Gastrocnemius medialis (tissue), 4 donors: ENCODE data around the gene SRPK3.

Source experiments
- POLR2A ChIP-seq, 2 donors: fragments of 450-650 bp; IDR thresholded peaks; one replicate each; pipeline ENCODE4 v1.6.1; 2017; ENCODE audit warnings: antibody characterized with exemption in 2 of 2, mild to moderate bottlenecking in 2 of 2, moderate library complexity in 2 of 2
- TF ChIP-seq, protein P1 (sequence below), 5 experiments: fragments of 450-650 bp in 3 of 5; fragments of 200-600 bp in 2 of 5; sonication (generic) in 2 of 5; IDR thresholded peaks in 4 of 5; conservative IDR thresholded peaks in 1 of 5; 1 replicate in 4 of 5; 2 replicates in 1 of 5; pipeline ENCODE4 v1.5.1; 2016 to 2019; ENCODE audit warnings: antibody characterized with exemption in 5 of 5, mild to moderate bottlenecking in 3 of 5, moderate library complexity in 3 of 5

DNA sequence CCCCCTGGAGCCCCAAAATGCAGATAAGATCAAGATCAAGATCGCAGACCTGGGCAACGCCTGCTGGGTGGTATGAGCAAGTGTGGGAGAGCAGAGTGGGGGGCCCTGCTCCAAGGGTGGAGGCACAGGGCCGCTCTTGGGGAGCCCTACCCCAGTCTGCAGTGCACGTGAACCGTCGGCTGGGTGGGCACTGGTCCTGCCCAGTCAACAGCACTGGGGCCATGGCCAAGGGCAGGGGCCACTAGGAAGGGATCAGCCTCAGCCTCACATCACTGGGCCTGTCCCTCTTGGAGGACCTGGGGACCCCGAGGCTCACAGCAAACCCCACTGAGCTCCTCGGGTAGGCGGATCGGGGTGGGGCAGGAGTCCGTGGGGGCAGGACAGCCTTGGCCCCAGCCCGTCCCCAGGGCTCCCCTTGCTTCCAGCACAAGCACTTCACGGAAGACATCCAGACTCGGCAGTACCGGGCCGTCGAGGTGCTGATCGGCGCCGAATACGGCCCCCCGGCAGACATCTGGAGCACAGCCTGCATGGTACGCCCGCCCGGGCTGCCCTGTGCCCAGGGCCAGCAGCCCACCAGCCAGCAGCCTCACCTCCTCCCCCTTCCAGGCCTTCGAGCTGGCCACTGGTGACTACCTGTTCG lies 3.6 kb downstream of the SRPK3 start:
- TF ChIP-seq POLR2A (IDR thresholded peaks at IDR 0.05), result no peak
- TF ChIP-seq, protein P1, sequence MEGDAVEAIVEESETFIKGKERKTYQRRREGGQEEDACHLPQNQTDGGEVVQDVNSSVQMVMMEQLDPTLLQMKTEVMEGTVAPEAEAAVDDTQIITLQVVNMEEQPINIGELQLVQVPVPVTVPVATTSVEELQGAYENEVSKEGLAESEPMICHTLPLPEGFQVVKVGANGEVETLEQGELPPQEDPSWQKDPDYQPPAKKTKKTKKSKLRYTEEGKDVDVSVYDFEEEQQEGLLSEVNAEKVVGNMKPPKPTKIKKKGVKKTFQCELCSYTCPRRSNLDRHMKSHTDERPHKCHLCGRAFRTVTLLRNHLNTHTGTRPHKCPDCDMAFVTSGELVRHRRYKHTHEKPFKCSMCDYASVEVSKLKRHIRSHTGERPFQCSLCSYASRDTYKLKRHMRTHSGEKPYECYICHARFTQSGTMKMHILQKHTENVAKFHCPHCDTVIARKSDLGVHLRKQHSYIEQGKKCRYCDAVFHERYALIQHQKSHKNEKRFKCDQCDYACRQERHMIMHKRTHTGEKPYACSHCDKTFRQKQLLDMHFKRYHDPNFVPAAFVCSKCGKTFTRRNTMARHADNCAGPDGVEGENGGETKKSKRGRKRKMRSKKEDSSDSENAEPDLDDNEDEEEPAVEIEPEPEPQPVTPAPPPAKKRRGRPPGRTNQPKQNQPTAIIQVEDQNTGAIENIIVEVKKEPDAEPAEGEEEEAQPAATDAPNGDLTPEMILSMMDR (IDR thresholded peaks at IDR 0.05 in 4 of 5, conservative IDR thresholded peaks at IDR 0.05 in 1 of 5), result no peak
